GM12874 (cell line): ENCODE results near the gene FTCDNL1.

Experiments used
- CTCF ChIP-seq: IDR thresholded peaks from 2 replicates; pipeline ENCODE4 v1.5.1; 2011; ENCODE audit warnings: low read depth, mild to moderate bottlenecking, control low read depth, low read length, moderate library complexity; ENCODE audit not compliant: insufficient read depth

FTCDNL1 gene

DNA sequence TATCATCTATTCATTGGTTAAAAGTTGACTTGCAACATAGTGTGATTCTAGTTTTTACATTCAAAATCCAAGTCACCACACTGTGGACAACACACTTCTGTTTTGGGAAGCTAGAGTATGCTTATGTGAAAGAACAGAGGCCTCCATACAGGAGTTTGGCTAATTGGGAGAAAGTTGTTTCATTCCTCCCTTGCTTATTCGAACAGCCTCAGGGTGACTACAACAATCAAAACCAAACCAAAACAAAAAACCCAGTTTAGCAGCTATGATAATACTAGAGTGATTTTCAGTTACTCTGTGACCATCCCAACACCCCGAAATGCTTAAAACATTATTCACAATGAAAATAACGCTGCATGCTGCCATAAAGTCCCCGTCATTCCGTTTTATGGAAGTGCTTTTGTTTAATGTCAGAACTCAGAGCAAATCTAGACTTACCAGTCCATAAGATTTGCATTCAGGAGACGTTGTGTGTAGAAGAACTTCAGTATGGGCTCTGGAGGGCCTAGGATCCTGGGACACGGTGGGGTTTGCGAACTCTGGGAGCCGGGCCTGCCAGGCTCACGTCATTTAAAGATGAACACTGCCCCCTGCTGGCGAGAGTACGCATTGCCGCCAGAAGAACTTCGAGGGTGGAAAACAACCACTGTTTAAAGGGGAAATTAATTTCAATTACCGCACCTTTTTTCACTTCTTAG, 111.4 kb downstream of the FTCDNL1 start:
- TF ChIP-seq CTCF = peak; percentile 73

GRCh38 chr2:199738727-199739412, 112.1 kb downstream of the FTCDNL1 start:
- TF ChIP-seq CTCF = no peak

DNA sequence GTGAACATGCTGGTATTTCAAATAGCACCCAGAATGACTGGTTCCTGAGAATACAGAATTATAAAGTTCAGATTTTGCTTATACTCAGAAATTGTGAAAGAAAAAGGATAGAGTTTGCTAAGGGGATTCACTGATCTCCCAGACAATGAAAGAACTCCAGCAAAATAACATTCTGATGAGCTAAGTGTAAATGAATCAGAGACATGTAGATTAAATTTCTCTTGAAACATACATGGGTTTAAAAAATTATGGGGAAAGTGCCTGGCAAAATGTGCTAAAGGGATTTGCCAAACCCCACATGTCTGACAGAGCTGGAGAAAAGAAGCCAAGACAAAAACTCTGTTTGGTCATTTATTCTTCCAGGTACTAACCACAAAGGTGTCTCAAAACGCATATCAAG, 116.3 kb downstream of the FTCDNL1 start:
- no peak for TF ChIP-seq CTCF

- no peak for TF ChIP-seq CTCF
These were observed 117.0 kb downstream of the FTCDNL1 start for GRCh38 chr2:199734011-199734410.

DNA sequence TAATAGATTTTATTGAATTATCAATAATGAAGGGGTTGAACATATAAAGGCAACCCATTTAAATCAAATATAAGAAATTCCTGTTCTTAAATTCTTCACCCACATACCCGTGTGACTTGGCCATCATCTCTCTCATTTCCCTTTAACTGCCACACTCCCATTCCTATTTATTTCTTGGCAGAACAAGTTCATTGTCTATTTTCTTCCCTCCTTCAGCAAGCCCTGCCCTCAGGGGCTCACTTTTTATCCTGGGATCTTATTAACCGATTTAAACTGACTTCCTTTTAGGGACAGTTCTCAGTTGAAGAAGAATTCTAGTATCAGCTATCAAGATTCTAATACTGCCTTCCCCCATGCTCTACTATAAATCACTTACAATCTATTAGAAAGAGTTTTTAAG, 123.2 kb downstream of the FTCDNL1 start:
- no peak for TF ChIP-seq CTCF

DNA sequence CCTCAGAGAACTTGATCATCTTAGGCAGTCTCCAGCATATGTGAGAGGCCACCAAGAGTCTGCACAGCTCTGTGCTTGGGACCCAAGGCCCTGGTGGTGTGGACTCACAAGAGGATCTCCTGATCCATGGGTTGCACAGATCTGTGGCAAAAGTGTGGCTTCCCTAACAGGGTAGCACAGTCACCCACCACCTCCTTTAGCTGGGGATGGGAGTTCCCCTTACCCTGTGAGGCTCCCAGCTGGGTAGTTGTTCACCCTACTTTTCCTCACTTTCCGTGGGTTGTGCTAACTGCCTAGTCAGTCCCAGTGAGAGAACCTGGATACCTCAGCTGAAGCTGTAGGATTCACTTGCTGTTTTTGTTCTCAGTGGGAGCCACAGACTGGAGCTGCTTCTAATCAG, 123.7 kb downstream of the FTCDNL1 start:
- no peak for TF ChIP-seq CTCF

- no peak for TF ChIP-seq CTCF
These were observed 132.9 kb downstream of the FTCDNL1 start for GRCh38 chr2:199718074-199718473.
